ENCODE results near the gene ALDH1A2. TPM values are rescaled to one million over a fixed set of nuclear protein-coding genes. Genes with fewer than 3 reads are reported as not detected.

The ALDH1A2 gene
- total RNA-seq, 2 donors from 2014 or later: not detected

DNA sequence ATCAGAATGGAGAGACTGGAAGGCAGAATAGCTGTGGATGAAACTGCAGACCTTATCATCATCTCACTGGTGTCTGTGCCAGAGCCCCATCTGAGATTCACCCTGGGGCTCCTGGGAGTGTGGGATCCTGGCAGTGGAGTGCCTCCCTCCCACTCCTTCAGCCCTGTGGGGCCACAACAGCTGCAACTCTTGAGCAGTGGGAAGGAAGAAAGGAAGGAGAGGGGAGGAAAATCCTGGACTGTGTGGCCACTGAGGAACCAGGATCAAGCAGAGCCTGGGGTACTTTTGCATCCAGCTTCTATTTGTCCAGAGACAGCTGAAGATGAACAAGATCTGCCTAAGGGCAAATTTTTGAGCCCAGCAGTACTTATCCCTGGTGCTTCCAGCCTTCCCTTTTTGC, 13.1 kb upstream of the ALDH1A2 start:
- Mint-ChIP-seq H3K36me3 (no peaks in the 10 kb centered on the region), H3K9me3 (peaks cover 0 to 5% of the 10 kb centered on the region in 2 donors), H3K27ac (no peak overlapping the region)
- DNase-seq (ENCODE audit: low spot score in 2 of 2) (no peak), ATAC-seq (no peak)

DNA sequence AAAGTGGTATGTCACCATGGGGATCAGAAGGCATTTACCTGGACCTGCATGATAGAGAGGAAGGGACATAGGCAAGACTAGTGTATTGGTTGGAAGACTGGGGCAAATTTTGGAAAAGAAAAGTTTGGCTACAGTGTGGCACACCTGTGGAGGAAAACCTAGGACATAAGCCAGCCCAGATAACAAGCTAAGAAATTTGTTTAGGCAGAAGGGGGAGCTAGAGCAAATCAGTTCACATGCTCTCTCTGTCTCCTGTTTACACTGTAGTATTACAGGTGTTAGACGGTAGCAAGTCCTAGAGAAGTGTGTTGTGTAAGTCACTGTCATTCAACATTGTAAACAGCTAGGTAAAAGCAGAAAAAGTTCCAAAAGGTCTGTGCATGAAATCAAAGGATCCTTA, 11.9 kb upstream of the ALDH1A2 start:
- Mint-ChIP-seq H3K27ac (peak overlapping the region in 1 of 2 donors; percentile 2), H3K9me3 (no peaks in the 10 kb centered on the region), H3K36me3 (no peaks in the 10 kb centered on the region)
- ATAC-seq (no peak), DNase-seq (ENCODE audit: low spot score in 2 of 2) (no peak)

DNA sequence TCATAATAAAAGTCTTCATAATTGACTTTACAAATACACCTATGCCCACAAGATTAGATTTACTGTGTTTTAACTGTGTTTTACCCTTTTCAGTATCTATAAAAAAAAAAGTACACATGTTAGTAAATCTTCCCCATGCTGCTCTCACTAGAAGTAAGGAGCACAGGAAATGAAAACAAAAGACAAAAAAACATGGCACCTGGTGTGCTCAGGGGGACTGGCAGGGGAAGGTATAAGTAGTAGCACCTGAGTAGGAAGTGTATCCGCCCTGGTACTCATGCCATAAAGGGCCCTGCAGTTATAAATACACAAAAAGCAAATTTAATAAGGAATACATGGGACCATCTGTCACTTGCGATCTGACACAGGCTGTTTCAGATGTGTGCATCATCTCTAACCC, 8.9 kb upstream of the ALDH1A2 start:
- ATAC-seq: no peak
- Mint-ChIP-seq H3K36me3 (no peaks in the 10 kb centered on the region), H3K9me3 (no peaks in the 10 kb centered on the region), H3K27ac (no peak overlapping the region)
- DNase-seq (ENCODE audit: low spot score in 2 of 2): no peak

DNA sequence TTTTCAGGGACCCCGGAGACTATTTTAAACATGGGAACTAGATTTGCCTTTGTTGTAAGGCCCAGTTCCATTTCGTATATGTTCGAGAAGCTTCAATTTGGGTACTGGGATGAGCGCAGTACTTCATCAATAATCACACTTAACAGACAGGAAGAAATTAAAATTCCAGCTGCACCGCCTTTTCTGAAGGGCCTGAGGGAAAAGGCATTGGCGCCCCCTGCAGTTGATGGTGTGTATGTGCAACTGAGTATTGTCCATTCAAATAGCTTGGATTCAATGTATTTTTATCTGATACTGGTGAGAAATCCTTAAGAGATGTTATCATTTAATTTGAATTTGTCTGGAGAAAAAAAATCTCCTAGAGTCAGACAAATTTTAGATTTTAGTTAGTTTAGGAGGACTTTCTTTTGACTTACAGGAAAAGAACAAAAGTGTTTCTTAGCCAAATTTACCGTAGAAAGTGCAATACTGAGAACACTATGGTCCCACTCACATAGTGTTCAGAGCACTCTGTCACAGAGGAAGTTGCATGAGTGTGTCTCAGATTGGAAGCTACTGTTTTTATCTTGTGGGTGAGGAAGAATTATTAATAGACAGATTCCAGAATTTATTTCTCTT, 5.4 kb upstream of the ALDH1A2 start:
- peaks cover 0 to 8% of the 10 kb centered on the region in 2 donors for H3K36me3 Mint-ChIP-seq
- no peak overlapping the region for H3K27ac Mint-ChIP-seq
- DNase-seq (ENCODE audit: low spot score in 2 of 2) (peak in 1 of 2 donors; percentile 65), ATAC-seq (no peak)
- no peaks in the 10 kb centered on the region for H3K9me3 Mint-ChIP-seq

DNA sequence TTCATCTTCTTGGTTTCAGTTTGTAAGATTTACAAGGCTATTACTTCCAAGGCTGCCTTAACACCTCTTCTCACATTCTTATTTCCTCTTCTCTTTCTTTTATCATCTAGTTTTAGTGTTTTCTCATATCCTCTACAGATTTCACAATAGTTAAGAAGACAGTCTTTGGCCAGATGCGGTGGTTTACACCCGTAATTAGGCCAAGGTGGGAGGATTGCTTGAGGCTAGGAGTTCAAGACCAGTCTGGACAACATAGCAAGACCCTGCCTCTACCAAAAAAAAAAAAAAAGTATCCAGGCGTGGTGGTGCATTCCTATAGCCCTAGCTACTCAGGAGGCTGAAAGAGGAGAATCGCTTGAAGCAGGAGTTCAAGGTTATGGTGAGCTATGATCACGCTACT, 3.5 kb upstream of the ALDH1A2 start:
- no peak for ATAC-seq
- Mint-ChIP-seq H3K36me3 (peaks cover 0 to 14% of the 10 kb centered on the region in 2 donors), H3K27ac (no peak overlapping the region), H3K9me3 (no peaks in the 10 kb centered on the region)
- DNase-seq (ENCODE audit: low spot score in 2 of 2): no peak

DNA sequence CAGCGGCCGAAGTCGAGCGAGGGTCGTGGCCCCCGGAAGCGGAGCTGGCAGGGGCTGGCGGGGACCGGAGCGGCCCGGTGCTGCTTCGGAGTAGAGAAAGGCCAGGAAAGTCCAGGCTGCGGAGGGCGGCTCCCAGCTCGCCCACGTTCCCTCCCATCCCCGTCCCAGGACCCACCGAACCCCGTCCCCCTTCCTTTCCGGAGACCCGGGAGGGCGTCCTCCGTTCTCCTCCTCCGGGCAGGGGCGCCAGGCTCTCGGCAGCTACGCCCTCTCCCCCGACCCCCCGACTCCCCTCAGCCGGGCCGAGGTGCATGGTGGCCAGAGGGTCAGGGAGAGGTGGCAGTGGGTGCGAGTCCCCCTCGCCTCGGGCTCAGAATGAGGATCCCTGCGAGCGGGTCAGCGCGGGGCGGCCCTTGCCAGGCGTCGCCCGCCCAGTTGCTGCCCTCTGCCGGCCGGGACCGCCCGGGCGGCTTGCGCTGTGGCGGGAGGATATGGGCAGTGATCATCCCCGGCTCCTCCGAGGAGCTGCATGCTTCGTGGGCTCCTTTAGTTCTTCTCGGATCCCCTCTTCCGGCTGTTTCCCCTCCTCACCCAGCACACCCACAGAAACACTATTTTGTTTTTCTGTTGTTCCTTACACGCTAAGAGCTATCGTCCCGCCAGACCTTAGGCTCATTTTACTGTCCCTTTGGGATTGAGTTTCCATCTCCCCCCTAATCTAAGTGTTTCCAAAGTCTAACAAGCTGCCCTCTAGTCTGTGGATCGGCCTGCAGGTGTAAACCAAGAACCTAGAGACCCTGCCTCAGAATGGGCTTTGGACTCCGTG, 744 bp upstream of the ALDH1A2 start:
- Mint-ChIP-seq H3K27ac (no peak overlapping the region), H3K9me3 (no peaks in the 10 kb centered on the region), H3K36me3 (peaks cover 0 to 20% of the 10 kb centered on the region in 2 donors)
- DNase-seq (ENCODE audit: low spot score in 2 of 2) (peak; percentile 55 to 67), ATAC-seq (peak; percentile 90 to 94)

DNA sequence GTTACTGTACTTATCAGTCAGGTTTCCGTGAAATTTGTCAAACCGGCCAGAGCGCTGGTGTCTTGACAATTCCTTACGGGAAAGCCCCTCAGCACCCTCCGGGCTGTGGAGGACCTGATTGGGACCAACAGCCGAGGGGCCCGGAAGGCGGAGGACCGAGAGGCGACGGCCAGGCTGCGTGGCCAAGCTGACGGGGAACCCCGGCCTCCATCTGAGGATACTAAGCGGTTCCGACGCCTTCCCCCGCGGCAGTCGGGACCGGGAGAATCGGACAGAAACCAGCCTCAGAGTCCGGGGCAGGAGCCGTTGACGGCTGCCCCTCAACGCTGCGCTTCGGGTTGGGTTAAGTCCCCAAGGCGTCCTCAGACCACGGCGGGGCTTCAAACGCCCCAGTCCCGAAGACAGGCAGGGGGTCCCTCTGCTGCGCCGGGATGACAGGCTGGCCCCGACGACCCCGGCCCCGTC, 499 bp downstream of the ALDH1A2 start:
- Mint-ChIP-seq H3K27ac (no peak overlapping the region), H3K36me3 (peaks cover 0 to 20% of the 10 kb centered on the region in 2 donors), H3K9me3 (no peaks in the 10 kb centered on the region)
- peak in 1 of 2 donors; percentile 6 for DNase-seq (ENCODE audit: low spot score in 2 of 2)
- ATAC-seq: no peak

DNA sequence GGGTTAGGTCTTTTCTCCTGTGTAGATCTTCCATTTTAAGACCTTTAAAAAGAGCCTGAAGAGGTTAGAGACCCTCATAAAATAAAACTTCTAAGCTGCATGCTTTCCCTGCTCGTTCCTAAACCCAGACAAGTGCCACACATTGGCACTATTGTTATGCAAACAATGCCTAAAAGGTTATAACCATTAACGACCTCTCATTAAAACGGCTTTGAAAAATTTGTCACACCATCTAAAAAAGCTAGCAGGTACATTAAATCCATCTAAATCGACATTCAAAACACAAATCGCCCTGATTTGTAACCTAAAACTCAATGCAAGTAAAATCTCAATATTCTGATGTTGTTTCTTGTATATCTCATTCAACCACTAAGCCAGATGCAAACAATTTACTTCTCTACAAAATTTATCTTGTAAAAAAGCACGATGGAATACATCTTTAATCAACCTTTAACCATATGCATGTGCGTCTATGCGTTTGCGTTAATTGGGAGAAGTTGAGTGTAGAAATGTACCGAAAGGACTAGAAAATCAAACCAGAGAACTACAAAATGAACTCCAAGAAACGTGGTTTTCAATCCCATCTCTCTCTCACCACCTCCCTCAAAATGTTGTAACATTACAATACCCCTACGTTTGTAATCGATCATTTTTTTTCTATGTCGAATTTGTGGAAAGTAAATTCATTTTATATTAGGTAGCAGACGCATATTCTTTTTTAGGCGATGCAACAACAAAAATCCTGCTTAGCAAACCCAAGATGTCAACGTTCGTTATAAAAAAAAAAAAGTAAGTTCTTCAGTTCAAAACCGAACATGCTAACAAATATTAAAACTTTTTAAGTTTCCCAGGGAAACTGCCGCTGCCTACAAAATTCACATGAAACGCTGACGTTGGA, 1.2 kb downstream of the ALDH1A2 start:
- peaks cover 0 to 20% of the 10 kb centered on the region in 2 donors for H3K36me3 Mint-ChIP-seq
- H3K27ac Mint-ChIP-seq: no peak overlapping the region
- no peak for ATAC-seq
- H3K9me3 Mint-ChIP-seq: no peaks in the 10 kb centered on the region
- no peak for DNase-seq (ENCODE audit: low spot score in 2 of 2)

DNA sequence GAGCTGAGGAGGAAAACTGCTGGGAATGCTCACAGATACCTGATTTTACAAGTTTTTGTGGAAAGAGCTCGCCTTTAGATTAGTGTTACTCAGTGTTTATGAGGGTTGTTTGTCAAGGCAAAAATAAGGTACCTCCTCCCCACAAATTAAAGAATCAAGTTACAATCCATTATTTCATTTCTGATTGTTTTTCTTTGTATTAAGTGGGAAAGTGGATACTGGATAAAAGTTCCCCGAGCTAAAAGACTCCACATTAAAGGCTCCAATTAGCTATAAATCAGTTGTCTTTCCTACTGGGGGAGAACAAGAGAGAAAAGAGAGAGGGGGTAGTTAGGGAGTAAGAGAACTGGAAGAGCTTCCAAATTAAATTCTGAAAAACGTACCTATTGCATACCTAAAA, 1.9 kb downstream of the ALDH1A2 start:
- peaks cover 0 to 20% of the 10 kb centered on the region in 2 donors for H3K36me3 Mint-ChIP-seq
- no peak for ATAC-seq
- no peaks in the 10 kb centered on the region for H3K9me3 Mint-ChIP-seq
- DNase-seq (ENCODE audit: low spot score in 2 of 2): no peak
- no peak overlapping the region for H3K27ac Mint-ChIP-seq

DNA sequence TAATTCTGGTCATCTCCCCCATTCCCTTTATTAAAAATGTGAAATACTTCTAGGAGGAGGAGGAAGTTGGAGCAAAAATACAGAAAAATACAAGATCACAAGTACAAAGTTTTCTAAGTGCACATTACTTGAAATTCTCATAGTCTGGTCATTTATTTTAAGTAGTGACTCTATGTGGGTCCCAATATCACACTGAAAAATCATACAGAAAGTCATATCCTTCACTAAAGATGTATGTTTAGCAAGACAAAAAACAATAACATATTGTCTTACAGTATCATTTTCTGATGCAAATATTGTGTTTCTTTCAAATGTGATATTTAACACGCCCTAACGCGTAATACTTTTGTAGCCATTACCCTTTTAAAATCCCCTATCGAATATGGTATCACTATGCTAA, 2.5 kb downstream of the ALDH1A2 start:
- no peaks in the 10 kb centered on the region for H3K9me3 Mint-ChIP-seq
- no peak for DNase-seq (ENCODE audit: low spot score in 2 of 2)
- H3K27ac Mint-ChIP-seq: no peak overlapping the region
- peaks cover 0 to 20% of the 10 kb centered on the region in 2 donors for H3K36me3 Mint-ChIP-seq
- ATAC-seq: no peak

DNA sequence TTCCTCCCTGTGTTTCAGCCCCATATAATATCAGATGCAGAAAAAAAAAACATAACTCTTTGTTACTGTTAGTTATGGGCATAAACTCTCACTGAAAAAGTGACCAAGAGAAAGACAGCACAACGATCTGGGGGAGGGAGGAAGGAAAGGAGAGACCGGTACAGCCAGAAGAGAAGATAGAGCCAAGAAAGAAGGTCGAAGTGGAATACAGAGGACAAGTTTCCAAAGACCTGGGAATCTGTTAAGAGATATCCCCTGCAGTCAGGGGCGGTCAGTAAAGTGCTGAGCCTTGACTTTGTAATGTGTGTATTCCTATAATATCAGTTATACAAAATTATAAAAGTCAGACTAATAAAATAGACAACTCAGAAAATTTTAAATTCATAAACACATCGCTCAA, 3.3 kb downstream of the ALDH1A2 start:
- Mint-ChIP-seq H3K9me3 (no peaks in the 10 kb centered on the region), H3K36me3 (peaks cover 0 to 20% of the 10 kb centered on the region in 2 donors), H3K27ac (no peak overlapping the region)
- ATAC-seq: no peak
- no peak for DNase-seq (ENCODE audit: low spot score in 2 of 2)

DNA sequence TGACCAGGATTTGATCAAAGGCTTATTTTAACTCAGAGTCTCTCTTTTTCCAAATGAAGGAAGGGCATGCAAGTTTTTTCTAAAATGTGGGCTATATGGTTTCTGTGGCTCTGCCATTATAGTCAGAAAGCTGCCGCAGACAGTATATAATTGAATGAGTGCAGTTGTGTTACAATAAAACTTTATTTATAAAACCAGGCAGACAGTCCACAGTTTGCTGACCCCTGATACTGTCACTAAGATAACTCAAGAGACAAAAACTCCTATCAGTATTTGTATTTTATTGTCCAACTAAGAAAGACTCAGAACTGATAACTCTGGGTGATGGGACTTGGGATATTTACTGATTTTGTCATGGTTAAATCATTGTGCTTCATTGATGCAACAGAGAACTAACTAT, 4.9 kb downstream of the ALDH1A2 start:
- no peak for DNase-seq (ENCODE audit: low spot score in 2 of 2)
- ATAC-seq: no peak
- Mint-ChIP-seq H3K9me3 (no peaks in the 10 kb centered on the region), H3K36me3 (peaks cover 0 to 12% of the 10 kb centered on the region in 2 donors), H3K27ac (no peak overlapping the region)

DNA sequence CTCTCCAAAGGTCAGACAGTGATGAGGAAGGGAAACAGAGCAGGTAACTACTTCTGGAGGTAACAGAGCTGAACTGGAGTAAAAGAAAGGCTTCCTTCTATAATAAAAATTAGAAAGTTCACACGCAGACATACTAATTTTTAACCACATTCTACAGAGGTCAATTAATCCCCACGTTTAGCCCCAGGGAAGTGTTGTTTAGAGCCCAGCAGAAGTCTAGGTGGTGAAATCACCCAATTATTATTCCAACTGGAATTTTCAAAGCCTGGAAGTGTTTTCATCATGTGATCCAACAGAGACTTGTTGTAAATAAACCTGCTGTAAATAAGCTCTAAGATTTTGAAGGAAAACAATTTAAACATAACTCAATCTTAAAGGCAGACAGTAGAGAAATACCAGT, 6.8 kb downstream of the ALDH1A2 start:
- peaks cover 0 to 3% of the 10 kb centered on the region in 2 donors for H3K36me3 Mint-ChIP-seq

DNA sequence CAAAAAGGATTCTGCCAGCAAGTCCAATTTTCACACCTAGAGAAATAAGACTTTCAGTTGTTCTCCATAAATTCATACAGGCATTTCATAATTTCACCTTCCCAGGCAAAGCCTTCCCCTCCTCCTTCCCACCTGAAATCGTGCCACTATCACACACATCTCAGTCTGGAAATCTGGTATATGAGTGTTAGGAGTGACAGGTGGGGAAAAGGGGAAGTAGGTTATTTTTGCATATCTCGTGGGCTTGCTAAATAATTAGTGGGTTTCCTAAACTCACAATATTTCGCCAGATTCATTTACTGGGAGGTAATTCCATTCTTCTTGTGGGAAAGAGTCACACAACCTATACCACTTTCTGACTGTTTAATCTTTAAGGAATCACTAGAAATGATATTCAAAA, 7.4 kb downstream of the ALDH1A2 start:
- DNase-seq (ENCODE audit: low spot score in 2 of 2) (no peak), ATAC-seq (no peak)
- H3K9me3 Mint-ChIP-seq: no peaks in the 10 kb centered on the region
- H3K27ac Mint-ChIP-seq: no peak overlapping the region
- no peaks in the 10 kb centered on the region for H3K36me3 Mint-ChIP-seq

More for the DNA sequence above, 6.8 kb downstream of the ALDH1A2 start:
- no peaks in the 10 kb centered on the region for H3K9me3 Mint-ChIP-seq
- no peak for ATAC-seq
- no peak for DNase-seq (ENCODE audit: low spot score in 2 of 2)
- no peak overlapping the region for H3K27ac Mint-ChIP-seq

DNA sequence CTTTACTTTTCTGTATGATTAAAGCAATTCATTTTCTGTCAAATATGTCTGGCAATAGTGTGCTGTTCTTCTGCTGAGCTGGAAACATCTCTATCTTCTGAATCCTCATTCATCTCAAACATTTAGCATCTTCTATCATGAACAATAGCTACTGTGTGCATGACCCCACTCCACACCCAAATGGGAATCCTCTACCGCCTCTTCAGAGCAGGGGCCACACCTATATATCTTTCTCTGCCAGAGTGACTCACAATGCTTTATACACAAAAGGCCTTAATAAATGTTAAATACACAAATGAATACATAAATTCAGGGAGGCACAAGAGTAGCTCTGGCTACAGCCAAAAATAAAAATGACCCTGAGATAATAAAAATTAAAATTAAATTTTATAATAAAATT, 8.0 kb downstream of the ALDH1A2 start:
- no peaks in the 10 kb centered on the region for H3K9me3 Mint-ChIP-seq
- ATAC-seq: no peak
- no peak for DNase-seq (ENCODE audit: low spot score in 2 of 2)
- H3K36me3 Mint-ChIP-seq: no peaks in the 10 kb centered on the region
- no peak overlapping the region for H3K27ac Mint-ChIP-seq

DNA sequence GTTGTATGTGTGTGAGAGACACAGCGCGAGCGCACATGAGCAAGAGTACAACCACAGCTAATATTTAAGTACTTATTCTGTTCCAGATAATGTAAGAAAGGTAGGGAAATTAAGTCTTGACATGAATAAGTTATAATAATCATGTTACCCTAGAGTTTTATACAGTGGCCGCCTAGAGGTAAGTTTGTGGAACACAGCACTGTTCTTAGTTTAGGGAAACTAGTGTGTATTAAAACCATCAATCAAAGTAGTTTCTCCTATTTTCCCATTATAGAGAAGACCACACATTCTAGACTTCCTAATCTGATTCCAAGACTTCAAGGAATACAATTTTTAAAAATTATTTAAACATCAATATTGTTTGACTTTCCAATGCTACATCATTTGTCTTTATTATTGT, 9.5 kb downstream of the ALDH1A2 start:
- ATAC-seq (no peak), DNase-seq (ENCODE audit: low spot score in 2 of 2) (no peak)
- Mint-ChIP-seq H3K36me3 (no peaks in the 10 kb centered on the region), H3K27ac (no peak overlapping the region), H3K9me3 (no peaks in the 10 kb centered on the region)

Measured in activated naive CD4-positive, alpha-beta T cell treated with anti-CD3 and anti-CD28 coated beads, Interleukin-2, amount 50 U/mL, for 72 hours (primary cell).